Measurements from ENCODE around the gene CXCL13. TPM values are rescaled to one million over a fixed set of nuclear protein-coding genes. Genes with fewer than 3 reads are reported as not detected.
"Not testable (repeated sequence)": the region's sequence is repeated elsewhere in the genome, so short reads cannot be mapped to it uniquely, and the experiment has no call there.

Gene CXCL13
- not detected for polyA plus RNA-seq

GRCh38 chr4:77605210-77605902, at the start of gene CXCL13:
Gene CXCL13 (plus strand): TSS chr4:77605820. CDS start chr4:77605866, 46 bp downstream.
- H3K27me3 Mint-ChIP-seq (ENCODE audit: low read depth in 3 of 3): peaks cover 2 to 5% (median 5%) of the 10 kb centered on the region in 3 donors
- H3K4me1 Mint-ChIP-seq: no peaks in the 10 kb centered on the region
- H3K4me3 Mint-ChIP-seq: no peak within 1 kb of the TSS
- H3K36me3 Mint-ChIP-seq: no peaks in the 10 kb centered on the region
- no peaks in the 10 kb centered on the region for H3K9me3 Mint-ChIP-seq
- DNase-seq: no peak
- no peak within 1 kb of the TSS for H3K27ac Mint-ChIP-seq

GRCh38 chr4:77560170-77560569, 45.5 kb upstream of the CXCL13 start:
- no peak overlapping the region for H3K4me3 Mint-ChIP-seq
- no peaks in the 10 kb centered on the region for H3K36me3 Mint-ChIP-seq
- H3K27me3 Mint-ChIP-seq (ENCODE audit: low read depth in 3 of 3): peaks cover 0 to 2% (median 1%) of the 10 kb centered on the region in 3 donors
- no peak for DNase-seq
- no peaks in the 10 kb centered on the region for H3K4me1 Mint-ChIP-seq
- no peak overlapping the region for H3K27ac Mint-ChIP-seq
- H3K9me3 Mint-ChIP-seq: peaks cover 0 to 9% (median 4%) of the 10 kb centered on the region in 6 donors

GRCh38 chr4:77561720-77562119, 43.9 kb upstream of the CXCL13 start:
- H3K4me1 Mint-ChIP-seq; H3K4me3 Mint-ChIP-seq; H3K9me3 Mint-ChIP-seq; H3K27me3 Mint-ChIP-seq (ENCODE audit: low read depth in 3 of 3); H3K36me3 Mint-ChIP-seq; DNase-seq; H3K27ac Mint-ChIP-seq: not testable (repeated sequence)

- DNase-seq: no peak
- H3K9me3 Mint-ChIP-seq: peaks cover 0 to 9% (median 0%) of the 10 kb centered on the region in 6 donors
- no peaks in the 10 kb centered on the region for H3K4me1 Mint-ChIP-seq
- no peak overlapping the region for H3K27ac Mint-ChIP-seq
- H3K27me3 Mint-ChIP-seq (ENCODE audit: low read depth in 3 of 3): peaks cover 2 to 4% (median 4%) of the 10 kb centered on the region in 3 donors
- H3K4me3 Mint-ChIP-seq: no peak overlapping the region
- H3K36me3 Mint-ChIP-seq: no peaks in the 10 kb centered on the region
Observed at GRCh38 chr4:77564231-77564630, 41.4 kb upstream of the CXCL13 start.

GRCh38 chr4:77566148-77566547, 39.5 kb upstream of the CXCL13 start:
- Mint-ChIP-seq H3K27me3 (ENCODE audit: low read depth in 3 of 3) (peaks cover 2 to 6% (median 4%) of the 10 kb centered on the region in 3 donors), H3K4me3 (no peak overlapping the region), H3K9me3 (peaks cover 0 to 14% (median 0%) of the 10 kb centered on the region in 6 donors), H3K4me1 (no peaks in the 10 kb centered on the region), H3K36me3 (no peaks in the 10 kb centered on the region), H3K27ac (no peak overlapping the region)
- DNase-seq: no peak

- Mint-ChIP-seq H3K27ac (no peak overlapping the region), H3K27me3 (ENCODE audit: low read depth in 3 of 3) (peaks cover 4 to 6% (median 6%) of the 10 kb centered on the region in 3 donors), H3K9me3 (peaks cover 0 to 19% (median 0%) of the 10 kb centered on the region in 6 donors), H3K4me1 (no peaks in the 10 kb centered on the region), H3K36me3 (no peaks in the 10 kb centered on the region), H3K4me3 (no peak overlapping the region)
- DNase-seq: no peak
Observed at GRCh38 chr4:77567549-77567948, 38.1 kb upstream of the CXCL13 start.

- peaks cover 0 to 20% (median 0%) of the 10 kb centered on the region in 6 donors for H3K9me3 Mint-ChIP-seq
- H3K4me1 Mint-ChIP-seq; H3K36me3 Mint-ChIP-seq; H3K4me3 Mint-ChIP-seq; H3K27me3 Mint-ChIP-seq (ENCODE audit: low read depth in 3 of 3); DNase-seq; H3K27ac Mint-ChIP-seq: not testable (repeated sequence)
Observed at GRCh38 chr4:77570508-77571214, 35.0 kb upstream of the CXCL13 start.

GRCh38 chr4:77576351-77576750, 29.3 kb upstream of the CXCL13 start:
- Mint-ChIP-seq H3K4me1 (no peaks in the 10 kb centered on the region), H3K9me3 (peaks cover 0 to 8% (median 0%) of the 10 kb centered on the region in 6 donors), H3K4me3 (no peak overlapping the region), H3K27me3 (ENCODE audit: low read depth in 3 of 3) (peaks cover 1 to 9% (median 2%) of the 10 kb centered on the region in 3 donors), H3K36me3 (no peaks in the 10 kb centered on the region), H3K27ac (no peak overlapping the region)
- DNase-seq: no peak

GRCh38 chr4:77578145-77578544, 27.5 kb upstream of the CXCL13 start:
- no peak overlapping the region for H3K27ac Mint-ChIP-seq

GRCh38 chr4:77579406-77580076, 26.1 kb upstream of the CXCL13 start:
- peaks cover 0 to 8% (median 4%) of the 10 kb centered on the region in 3 donors for H3K27me3 Mint-ChIP-seq (ENCODE audit: low read depth in 3 of 3)
- no peak overlapping the region for H3K27ac Mint-ChIP-seq
- H3K4me1 Mint-ChIP-seq: no peaks in the 10 kb centered on the region
- no peak overlapping the region for H3K4me3 Mint-ChIP-seq
- no peaks in the 10 kb centered on the region for H3K36me3 Mint-ChIP-seq
- peaks cover 0 to 2% (median 0%) of the 10 kb centered on the region in 6 donors for H3K9me3 Mint-ChIP-seq
- no peak for DNase-seq

More at GRCh38 chr4:77578145-77578544, 27.5 kb upstream of the CXCL13 start:
- Mint-ChIP-seq H3K4me3 (no peak overlapping the region), H3K27me3 (ENCODE audit: low read depth in 3 of 3) (peaks cover 1 to 8% (median 4%) of the 10 kb centered on the region in 3 donors), H3K9me3 (peaks cover 0 to 2% (median 0%) of the 10 kb centered on the region in 6 donors), H3K4me1 (no peaks in the 10 kb centered on the region), H3K36me3 (no peaks in the 10 kb centered on the region)
- DNase-seq: no peak

- Mint-ChIP-seq H3K27ac (no peak overlapping the region), H3K36me3 (no peaks in the 10 kb centered on the region), H3K27me3 (ENCODE audit: low read depth in 3 of 3) (peaks cover 0 to 8% (median 4%) of the 10 kb centered on the region in 3 donors), H3K4me1 (peaks cover 5% of the 10 kb centered on the region in 2 donors), H3K4me3 (no peak overlapping the region), H3K9me3 (peaks cover 0 to 2% (median 0%) of the 10 kb centered on the region in 6 donors)
- no peak for DNase-seq
Observed at GRCh38 chr4:77581724-77582123, 23.9 kb upstream of the CXCL13 start.

GRCh38 chr4:77582156-77582555, 23.5 kb upstream of the CXCL13 start:
- H3K36me3 Mint-ChIP-seq: no peaks in the 10 kb centered on the region
- H3K4me3 Mint-ChIP-seq: no peak overlapping the region
- peaks cover 0 to 2% (median 0%) of the 10 kb centered on the region in 6 donors for H3K9me3 Mint-ChIP-seq
- H3K27ac Mint-ChIP-seq: no peak overlapping the region
- H3K4me1 Mint-ChIP-seq: peaks cover 9 to 10% of the 10 kb centered on the region in 2 donors
- DNase-seq: no peak
- H3K27me3 Mint-ChIP-seq (ENCODE audit: low read depth in 3 of 3): peaks cover 0 to 8% (median 4%) of the 10 kb centered on the region in 3 donors

- no peak overlapping the region for H3K4me3 Mint-ChIP-seq
- H3K27ac Mint-ChIP-seq: no peak overlapping the region
- no peaks in the 10 kb centered on the region for H3K36me3 Mint-ChIP-seq
- H3K27me3 Mint-ChIP-seq (ENCODE audit: low read depth in 3 of 3): peaks cover 0 to 8% (median 4%) of the 10 kb centered on the region in 3 donors
- peaks cover 14 to 15% of the 10 kb centered on the region in 2 donors for H3K4me1 Mint-ChIP-seq
- peaks cover 0 to 2% (median 0%) of the 10 kb centered on the region in 6 donors for H3K9me3 Mint-ChIP-seq
- DNase-seq: no peak
Observed at GRCh38 chr4:77582711-77583110, 22.9 kb upstream of the CXCL13 start.

- Mint-ChIP-seq H3K27ac (peak overlapping the region; percentile 1 to 64 (median 44)), H3K9me3 (peaks cover 0 to 1% (median 0%) of the 10 kb centered on the region in 6 donors), H3K36me3 (no peaks in the 10 kb centered on the region), H3K4me1 (peaks cover 14 to 15% of the 10 kb centered on the region in 2 donors), H3K27me3 (ENCODE audit: low read depth in 3 of 3) (peaks cover 0 to 4% (median 0%) of the 10 kb centered on the region in 3 donors), H3K4me3 (peak overlapping the region in 3 of 5 donors; percentile 3 to 53 (median 24))
- peak; percentile 35 to 54 (median 36) for DNase-seq
Observed at GRCh38 chr4:77586951-77587383, 18.7 kb upstream of the CXCL13 start.
